K562 (cell line): ENCODE results near the gene CD109. TPM values are rescaled to one million over a fixed set of nuclear protein-coding genes. Genes with fewer than 3 reads are reported as not detected.

Experiments
- ATAC-seq: fragments of 200-7000 bp; cut with Tn5 transposase; 3 replicates; pipeline ENCODE4 v1.9.1; 2020; ENCODE audit warnings: moderate library complexity
- BruUV-seq: library from RNA; stranded (reverse); fragments of 400-500 nt; replicated peaks from 2 replicates; lab custom pipeline; 2021; lab: Mats Ljungman, UMichigan
- CTCF ChIA-PET: fragments of 300-600 bp; formaldehyde crosslinking; extraction: SDS; loops from one replicate; lab custom pipeline; 2021; ENCODE audit warnings: low intra/inter-chr PET ratio; lab: Yijun Ruan, JAX
- POLR2A ChIA-PET: fragments of 300-600, 350-650 bp; sonication (Branson Sonifier 250); formaldehyde crosslinking; extraction: SDS; loops from one replicate; lab custom pipeline; 2021; ENCODE audit warnings: antibody characterized with exemption, inconsistent platforms; lab: Yijun Ruan, JAX
- DNase-seq, 4 experiments: peaks; one replicate each; pipeline versions ENCODE4 v3.0.0 to v3.0.0-alpha.2; 2011 to 2018; ENCODE audit warnings: low spot score in 3 of 4, mixed read lengths in 3 of 4; ENCODE audit errors: extremely low read depth in 1 of 4
- FAIRE-seq: peaks from 2 replicates; lab custom pipeline; 2011; peaks lifted over from hg19 to GRCh38; lab: Jason Lieb, UNC
- H2AFZ ChIP-seq: 2 replicates; pipeline ENCODE4 v1.6.0; 2011; ENCODE audit warnings: low read depth, low read length, control low read depth, inconsistent platforms
- H3K27ac ChIP-seq: fragments of 200-600 bp; 3 replicates; pipeline ENCODE4 v1.8.0; 2011; ENCODE audit warnings: low read depth, mild to moderate bottlenecking, control low read depth, inconsistent platforms, low read length, moderate library complexity, mixed read lengths; ENCODE audit errors: extremely low read depth
- H3K27me3 ChIP-seq, 2 experiments: fragments of 300-600 bp in 1 of 2; 2 replicates in 1 of 2; 3 replicates in 1 of 2; pipeline versions ENCODE4 v1.6.0 to v1.8.0; 2011; ENCODE audit warnings: inconsistent platforms in 2 of 2, low read length in 2 of 2, mild to moderate bottlenecking in 1 of 2, mixed read lengths in 1 of 2, moderate library complexity in 1 of 2; ENCODE audit not compliant: control insufficient read depth in 2 of 2, insufficient read depth in 2 of 2
- H3K36me3 ChIP-seq: fragments of 300-600 bp; 3 replicates; pipeline ENCODE4 v1.8.0; 2011; ENCODE audit warnings: mild to moderate bottlenecking, low read length, inconsistent platforms; ENCODE audit not compliant: control insufficient read depth, insufficient read depth
- H3K4me1 ChIP-seq, 2 experiments: fragments of 200-600 bp in 1 of 2; replicated peaks in 1 of 2; 2 replicates in 1 of 2; 3 replicates in 1 of 2; pipeline versions ENCODE4 v1.5.1 to v1.8.0; 2011; ENCODE audit warnings: inconsistent platforms in 2 of 2, low read length in 2 of 2, mild to moderate bottlenecking in 1 of 2, mixed read lengths in 1 of 2, moderate library complexity in 1 of 2; ENCODE audit not compliant: control insufficient read depth in 2 of 2, insufficient read depth in 2 of 2
- H3K4me2 ChIP-seq: 2 replicates; pipeline ENCODE4 v1.6.1; 2011; ENCODE audit warnings: low read length, control low read depth, inconsistent platforms, mixed read lengths; ENCODE audit not compliant: insufficient read depth
- H3K4me3 ChIP-seq: fragments of 200-600 bp; sonication (generic), shearing (Covaris generic); 2 replicates; pipeline ENCODE4 v1.5.1; 2016; ENCODE audit warnings: control low read depth, inconsistent platforms
- H3K79me2 ChIP-seq: fragments of 200-600 bp; 3 replicates; pipeline ENCODE4 v1.8.0; 2011; ENCODE audit warnings: low read length, inconsistent platforms; ENCODE audit not compliant: control insufficient read depth, insufficient read depth
- H3K9ac ChIP-seq, 2 experiments: 2 replicates each; pipeline versions ENCODE4 v1.6.0 to v1.6.1; 2011; ENCODE audit warnings: low read depth in 2 of 2, low read length in 2 of 2, control low read depth in 1 of 2, inconsistent platforms in 1 of 2, mild to moderate bottlenecking in 1 of 2, mixed read lengths in 1 of 2; ENCODE audit not compliant: insufficient read depth in 1 of 2
- H3K9me1 ChIP-seq: one replicate; pipeline ENCODE4 v1.6.0; 2011; ENCODE audit warnings: inconsistent platforms, mild to moderate bottlenecking, low read length, moderate library complexity; ENCODE audit not compliant: control insufficient read depth, insufficient read depth
- H3K9me3 ChIP-seq: replicated peaks from 2 replicates; pipeline ENCODE4 v1.5.1; 2011; ENCODE audit warnings: low read depth, low read length, inconsistent platforms; ENCODE audit not compliant: control insufficient read depth, insufficient read depth
- H4K20me1 ChIP-seq: replicated peaks from 2 replicates; pipeline ENCODE4 v1.6.1; 2011; ENCODE audit warnings: low read length, inconsistent platforms, mixed read lengths; ENCODE audit not compliant: control insufficient read depth, insufficient read depth
- GATA2 ChIP-seq: sonication (generic); formaldehyde crosslinking; IDR thresholded peaks from 2 replicates; pipeline ENCODE4 v1.4.0; 2020; ENCODE audit warnings: mild to moderate bottlenecking, missing genetic modification reagents
- HNRNPK ChIP-seq: fragments of 200-400 bp; formaldehyde crosslinking; IDR thresholded peaks from one replicate; pipeline ENCODE4 v1.6.1; 2018; ENCODE audit warnings: mild to moderate bottlenecking, low read depth, low read length; ENCODE audit not compliant: poor library complexity, severe bottlenecking
- MAZ ChIP-seq, 2 experiments: fragments of 450-650 bp in 1 of 2; sonication (generic) in 1 of 2; formaldehyde crosslinking; IDR thresholded peaks in 1 of 2; conservative IDR thresholded peaks in 1 of 2; 2 replicates each; pipeline versions ENCODE4 v1.4.0 to v1.5.0; 2020; ENCODE audit warnings: mild to moderate bottlenecking in 1 of 2, missing genetic modification reagents in 1 of 2
- NBN ChIP-seq: fragments of 450-650 bp; IDR thresholded peaks from 2 replicates; pipeline ENCODE4 v1.6.1; 2016; ENCODE audit warnings: low read depth, mild to moderate bottlenecking
- SUPT5H ChIP-seq: fragments of 450-650 bp; IDR thresholded peaks from 2 replicates; pipeline ENCODE4 v1.6.1; 2016
- TAF15 ChIP-seq: fragments of 200-400 bp; formaldehyde crosslinking; IDR thresholded peaks from 2 replicates; pipeline ENCODE4 v1.6.1; 2017; ENCODE audit warnings: mild to moderate bottlenecking, low read depth, low read length, moderate library complexity
- ZBED1 ChIP-seq: IDR thresholded peaks from 2 replicates; pipeline ENCODE4 v1.6.1; 2014
- ZNF134 ChIP-seq: fragments of 250-450 bp; sonication (Bioruptor Pico); conservative IDR thresholded peaks from 2 replicates; pipeline ENCODE4 v1.4.0; 2020
- WGBS: fragments of 100-300 bp; shearing (Covaris generic); methylation state at CpG from one replicate; pipeline ENCODE4 v1.1.6; 2016; ENCODE audit warnings: low coverage, mixed read lengths; ENCODE audit not compliant: insufficient coverage; ENCODE audit errors: missing lambda C conversion rate; 5-methylcytosine and 5-hydroxymethylcytosine counted together
- in situ Hi-C: fragments of 300-500 bp; cut with MboI; formaldehyde crosslinking; loops from 4 replicates; pipeline ENCODE4 v1.15.0; 2018; ENCODE audit warnings: inconsistent platforms, mixed read lengths
- intact Hi-C: fragments of 100-400 bp; cut with micrococcal nuclease; formaldehyde crosslinking; loops from 2 replicates; pipeline ENCODE4 v1.14.2; 2022
- polyA plus RNA-seq, 8 experiments: library from polyadenylated mRNA; depleted of rRNA in 4 of 8; stranded (reverse) in 5 of 8; unstranded in 3 of 8; fragments of >200 nt; fragmentation: Nextera tagmentation in 2 of 8; fragmentation: Illumina TruSeq in 1 of 8; extraction: Ambion mirVana in 2 of 8; extraction: Trizol in 1 of 8; gene quantifications; 2 replicates each; pipeline versions ENCODE4 v1.2.1 to v1.2.3, GENCODE V29; 2011 to 2014; ENCODE audit warnings: inconsistent platforms in 1 of 8, missing spikeins in 1 of 8
- total RNA-seq, 7 experiments: library from RNA; depleted of rRNA in 6 of 7; stranded (reverse); fragments of >200 nt in 6 of 7; fragmentation: Illumina TruSeq in 2 of 7; extraction: Trizol in 2 of 7; gene quantifications; 2 replicates each; pipeline versions ENCODE4 v1.2.1 to v1.2.3, GENCODE V29; 2011 to 2021; ENCODE audit warnings: low replicate concordance in 1 of 7

CD109 gene
- total and polyA plus RNA-seq, 9 of the 15 experiments (the other 6 are each of a cell fraction or from before 2014, with no cell fraction given) = under 0.01 to 0.22 (median 0.11) TPM

DNA sequence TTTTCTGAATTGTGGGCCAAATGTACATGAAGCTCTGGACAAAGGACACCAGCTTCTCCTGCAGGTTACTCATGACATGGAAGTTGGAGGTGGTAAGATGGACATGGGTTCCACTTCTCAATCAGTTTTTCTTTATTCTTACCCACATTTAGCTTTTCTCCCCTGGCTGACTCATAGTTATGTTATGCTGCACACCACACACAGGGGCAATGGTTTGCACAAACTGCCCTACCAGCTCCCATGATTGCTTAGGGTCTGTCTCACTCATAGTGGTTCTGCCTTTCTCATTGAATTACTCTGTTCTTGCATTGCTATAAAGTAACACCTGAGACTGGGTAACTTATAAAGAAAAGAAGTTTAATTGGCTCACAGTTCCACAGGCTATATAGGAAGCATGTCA is 4.5 kb upstream of the CD109 start:
- no peaks in the 10 kb centered on the region for H4K20me1 ChIP-seq
- no peaks in the 10 kb centered on the region for H3K79me2 ChIP-seq
- ChIA-PET CTCF (no interaction called here), POLR2A (interaction anchor here (0.6 to 1.4 kb wide), 3 partner anchors 170 to 1524 kb away, joined by 3 to 4 read pairs (median 3); no protein-coding TSS in a partner anchor)
- no peaks in the 10 kb centered on the region for H3K9me3 ChIP-seq
- H3K27ac ChIP-seq = no peak overlapping the region
- ATAC-seq (no peak), FAIRE-seq (no peak), DNase-seq (no peak)
- H2AFZ ChIP-seq = no peak overlapping the region
- H3K4me2 ChIP-seq = no peak overlapping the region
- H3K27me3 ChIP-seq = peaks cover 8 to 30% of the 10 kb centered on the region in 2 experiments; a peak in 3 of 5 replicates
- H3K9ac ChIP-seq = no peak overlapping the region
- intact Hi-C loops (no loop called here), in situ Hi-C loops (no loop called here)
- H3K4me1 ChIP-seq = peaks cover 0 to 9% of the 10 kb centered on the region in 2 experiments; a peak in 1 of 5 replicates
- no peaks in the 10 kb centered on the region for H3K36me3 ChIP-seq
- H3K4me3 ChIP-seq = no peak overlapping the region
- BruUV-seq = no TSS peak
- TF ChIP-seq GATA2 (CRISPR knock-in tag) (no peak), ZBED1 (no peak), SUPT5H (no peak), ZNF134 (CRISPR knock-in tag) (no peak), TAF15 (no peak), HNRNPK (no peak)
- H3K9me1 ChIP-seq = no peaks in the 10 kb centered on the region

DNA sequence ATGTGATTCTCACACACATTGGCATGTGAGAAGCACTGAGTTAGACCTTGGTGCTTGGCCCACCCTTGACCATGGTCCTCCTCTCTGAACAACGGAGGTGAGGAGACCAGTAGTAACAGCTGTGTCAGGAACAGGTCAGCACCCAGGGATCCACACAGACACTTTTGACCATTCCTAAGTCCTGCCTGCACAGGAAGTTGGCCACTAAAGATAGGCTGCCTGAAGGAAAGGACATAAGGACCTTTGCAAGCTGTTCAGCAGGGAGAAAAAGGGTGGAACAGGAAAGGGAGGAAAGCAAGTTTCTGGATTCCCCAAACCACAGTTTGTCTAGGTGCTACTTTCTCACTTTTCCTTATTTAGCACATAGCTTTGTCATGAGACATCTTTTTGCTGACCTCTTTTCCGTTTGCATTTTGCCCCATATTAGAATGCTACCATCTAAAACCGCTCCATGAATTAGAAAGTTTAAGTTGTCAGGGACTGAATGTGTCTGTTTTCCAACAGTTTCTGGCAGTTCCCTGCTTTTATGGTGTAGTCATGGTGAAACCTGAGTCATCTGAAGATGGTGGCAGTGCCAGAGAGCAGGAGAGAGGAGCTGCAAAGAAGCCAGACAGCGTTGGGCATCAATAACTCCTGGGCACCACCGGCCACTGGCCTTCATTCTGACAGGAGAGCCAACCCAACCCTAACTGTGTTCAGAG is 1.1 kb upstream of the CD109 start:
- Histone ChIP-seq H3K9ac (no peak overlapping the region), H3K4me2 (no peak overlapping the region), H2AFZ (no peak overlapping the region), H3K4me1 (peaks cover 0 to 9% of the 10 kb centered on the region in 2 experiments; a peak in 1 of 5 replicates), H4K20me1 (no peaks in the 10 kb centered on the region), H3K36me3 (no peaks in the 10 kb centered on the region), H3K27me3 (peaks cover 9 to 40% of the 10 kb centered on the region in 2 experiments; a peak in 3 of 5 replicates), H3K9me3 (no peaks in the 10 kb centered on the region), H3K4me3 (no peak overlapping the region), H3K79me2 (no peaks in the 10 kb centered on the region), H3K9me1 (no peaks in the 10 kb centered on the region), H3K27ac (no peak overlapping the region)
- ATAC-seq (no peak), DNase-seq (no peak), FAIRE-seq (no peak)
- 5% methylated on average over 5 of the region's 5 CpGs for WGBS
- ChIA-PET CTCF (no interaction called here), POLR2A (no interaction called here)
- BruUV-seq = no TSS peak
- intact Hi-C loops = no loop called here
- no peak for TF ChIP-seq NBN
- 0 out of 4 replicates have a peak, but pooled peaks of 1 of the 2 experiments have one; percentile 19 for TF ChIP-seq MAZ (CRISPR knock-in tag; conservative IDR thresholded peaks at IDR 0.05 in 1 of 2, IDR thresholded peaks at IDR 0.05 in 1 of 2)
- in situ Hi-C loops = no loop called here
